HG02938 (cell line): ENCODE data around the gene COA7.

ENCODE experiments used
- ATAC-seq: cut with Tn5 transposase; IDR thresholded peaks from one replicate; pipeline ENCODE4 v1.9.1; 2021; ENCODE audit warnings: mild to moderate bottlenecking, moderate library complexity; ENCODE audit not compliant: unreplicated experiment

The COA7 gene

GRCh38 chr1:52641307-52641706, 56.8 kb downstream of the COA7 start:
- ATAC-seq: no peak

GRCh38 chr1:52640697-52641096, 57.5 kb downstream of the COA7 start:
- ATAC-seq: no peak

GRCh38 chr1:52637946-52638345, 60.2 kb downstream of the COA7 start:
- ATAC-seq: no peak

- peak; percentile 84 for ATAC-seq
These were observed 61.1 kb downstream of the COA7 start for GRCh38 chr1:52636721-52637695.

GRCh38 chr1:52635321-52636089, 62.6 kb downstream of the COA7 start:
- no peak for ATAC-seq
